A673 (cell line): ENCODE results near the gene ARHGAP30. TPM values are rescaled to one million over a fixed set of nuclear protein-coding genes. Genes with fewer than 3 reads are reported as not detected.

Experiments
- BruUV-seq: library from RNA; stranded (reverse); fragments of 400-500 nt; replicated peaks from 2 replicates; lab custom pipeline; 2021; lab: Mats Ljungman, UMichigan
- CTCF ChIA-PET: fragments of 300-600 bp; sonication (Branson Sonifier 250); formaldehyde crosslinking; loops from one replicate; lab custom pipeline; 2022; ENCODE audit warnings: antibody characterized with exemption; lab: Charles Lee
- POLR2A ChIA-PET: fragments of 300-600 bp; sonication (Branson Sonifier 250); formaldehyde crosslinking; loops from one replicate; lab custom pipeline; 2022; ENCODE audit warnings: antibody characterized with exemption; ENCODE audit not compliant: low non-redundant PET; lab: Charles Lee
- DNase-seq: peaks from one replicate; pipeline ENCODE4 v3.0.0-alpha.2; 2015; ENCODE audit warnings: low spot score
- H3K27ac ChIP-seq: fragments of 200-600 bp; sonication (generic); 2 replicates; pipeline ENCODE4 v1.5.1; 2016; ENCODE audit warnings: mixed run types, low read depth, mild to moderate bottlenecking, mixed read lengths, antibody characterized with exemption, low read length; ENCODE audit not compliant: poor library complexity, severe bottlenecking
- H3K27me3 ChIP-seq: fragments of 200-600 bp; sonication (generic); replicated peaks from 2 replicates; pipeline ENCODE4 v1.6.1; 2017; ENCODE audit warnings: mixed run types, low read depth, mild to moderate bottlenecking, mixed read lengths, antibody characterized with exemption, low read length; ENCODE audit not compliant: insufficient read depth, poor library complexity
- H3K36me3 ChIP-seq: fragments of 200-600 bp; sonication (generic); 2 replicates; pipeline ENCODE4 v1.6.1; 2016; ENCODE audit warnings: mixed run types, mild to moderate bottlenecking, mixed read lengths, antibody characterized with exemption, low read length; ENCODE audit not compliant: insufficient read depth, poor library complexity, severe bottlenecking
- H3K4me1 ChIP-seq: fragments of 200-600 bp; sonication (generic); 2 replicates; pipeline ENCODE4 v1.6.1; 2017; ENCODE audit warnings: mixed run types, mild to moderate bottlenecking, mixed read lengths, antibody characterized with exemption, low read length; ENCODE audit not compliant: insufficient read depth, poor library complexity, severe bottlenecking
- H3K4me3 ChIP-seq: fragments of 200-600 bp; sonication (generic); 2 replicates; pipeline ENCODE4 v1.5.1; 2016; ENCODE audit warnings: low read depth, mixed run types, mild to moderate bottlenecking, mixed read lengths, low read length; ENCODE audit not compliant: poor library complexity, severe bottlenecking
- H3K9me3 ChIP-seq: fragments of 200-600 bp; sonication (generic); 2 replicates; pipeline ENCODE4 v1.6.1; 2016; ENCODE audit warnings: mixed run types, low read depth, mild to moderate bottlenecking, mixed read lengths, antibody characterized with exemption, low read length; ENCODE audit not compliant: poor library complexity, severe bottlenecking
- EZH2 ChIP-seq: fragments of 200-600 bp; sonication (generic); IDR thresholded peaks from 2 replicates; pipeline ENCODE4 v1.6.1; 2017; ENCODE audit warnings: borderline replicate concordance, low read depth, mild to moderate bottlenecking, mixed read lengths, antibody characterized with exemption, low read length; ENCODE audit not compliant: poor library complexity, severe bottlenecking
- intact Hi-C: fragments of 100-400 bp; cut with micrococcal nuclease; formaldehyde crosslinking; loops from one replicate; pipeline ENCODE4 v1.10.0; 2022; ENCODE audit not compliant: unreplicated experiment
- total RNA-seq: library from RNA; stranded (reverse); gene quantifications from 2 replicates; pipeline ENCODE4 v1.2.3, GENCODE V29; 2021
- TF ChIP-seq, protein P1 (sequence below): fragments of 300-800, 200-600 bp; sonication (generic); conservative IDR thresholded peaks from 2 replicates; pipeline ENCODE4 v1.5.1; 2017; ENCODE audit warnings: low read depth, mild to moderate bottlenecking, antibody characterized with exemption, low read length, moderate library complexity, mixed read lengths

Gene ARHGAP30
- total RNA-seq, 1 experiment from 2014 or later: not detected

DNA sequence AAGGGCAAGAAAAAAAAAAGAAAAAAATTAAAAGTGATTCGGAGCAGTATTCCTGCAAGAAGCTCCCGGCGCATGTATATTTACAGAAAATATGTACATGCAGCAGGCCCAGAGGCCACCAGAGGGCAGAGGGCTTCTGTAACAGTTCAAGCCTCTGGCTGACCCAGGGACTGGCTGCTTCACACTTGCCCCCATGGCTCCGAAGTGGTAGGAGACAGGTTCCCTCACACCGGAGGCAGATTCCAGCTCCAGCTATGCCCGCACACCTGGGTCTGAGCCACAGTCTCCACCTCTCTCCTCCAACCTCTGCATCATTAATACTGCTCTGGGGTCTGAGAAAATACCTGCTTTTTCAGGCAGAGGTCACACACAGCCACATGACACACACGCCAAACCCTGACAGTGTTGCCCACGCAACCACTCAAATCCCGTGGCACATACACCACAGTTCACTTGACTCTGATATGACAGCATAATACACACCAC lies 2.2 kb upstream of the ARHGAP30 start:
- Histone ChIP-seq H3K36me3 (no peaks in the 10 kb centered on the region), H3K27me3 (no peaks in the 10 kb centered on the region), H3K4me3 (no peak overlapping the region), H3K4me1 (no peaks in the 10 kb centered on the region), H3K9me3 (no peaks in the 10 kb centered on the region), H3K27ac (no peak overlapping the region)
- intact Hi-C loops: no loop called here
- POLR2A ChIA-PET: no interaction called here
- DNase-seq: no peak
- TF ChIP-seq, protein P1, sequence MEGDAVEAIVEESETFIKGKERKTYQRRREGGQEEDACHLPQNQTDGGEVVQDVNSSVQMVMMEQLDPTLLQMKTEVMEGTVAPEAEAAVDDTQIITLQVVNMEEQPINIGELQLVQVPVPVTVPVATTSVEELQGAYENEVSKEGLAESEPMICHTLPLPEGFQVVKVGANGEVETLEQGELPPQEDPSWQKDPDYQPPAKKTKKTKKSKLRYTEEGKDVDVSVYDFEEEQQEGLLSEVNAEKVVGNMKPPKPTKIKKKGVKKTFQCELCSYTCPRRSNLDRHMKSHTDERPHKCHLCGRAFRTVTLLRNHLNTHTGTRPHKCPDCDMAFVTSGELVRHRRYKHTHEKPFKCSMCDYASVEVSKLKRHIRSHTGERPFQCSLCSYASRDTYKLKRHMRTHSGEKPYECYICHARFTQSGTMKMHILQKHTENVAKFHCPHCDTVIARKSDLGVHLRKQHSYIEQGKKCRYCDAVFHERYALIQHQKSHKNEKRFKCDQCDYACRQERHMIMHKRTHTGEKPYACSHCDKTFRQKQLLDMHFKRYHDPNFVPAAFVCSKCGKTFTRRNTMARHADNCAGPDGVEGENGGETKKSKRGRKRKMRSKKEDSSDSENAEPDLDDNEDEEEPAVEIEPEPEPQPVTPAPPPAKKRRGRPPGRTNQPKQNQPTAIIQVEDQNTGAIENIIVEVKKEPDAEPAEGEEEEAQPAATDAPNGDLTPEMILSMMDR: peak; percentile 33; the same call in 1 of the 2 replicates
- no peak for TF ChIP-seq EZH2
- CTCF ChIA-PET: interaction anchor here (0.6 kb wide), 1 partner anchor 230 kb away, joined by 3 read pairs; no protein-coding TSS in a partner anchor
- no TSS peak for BruUV-seq

DNA sequence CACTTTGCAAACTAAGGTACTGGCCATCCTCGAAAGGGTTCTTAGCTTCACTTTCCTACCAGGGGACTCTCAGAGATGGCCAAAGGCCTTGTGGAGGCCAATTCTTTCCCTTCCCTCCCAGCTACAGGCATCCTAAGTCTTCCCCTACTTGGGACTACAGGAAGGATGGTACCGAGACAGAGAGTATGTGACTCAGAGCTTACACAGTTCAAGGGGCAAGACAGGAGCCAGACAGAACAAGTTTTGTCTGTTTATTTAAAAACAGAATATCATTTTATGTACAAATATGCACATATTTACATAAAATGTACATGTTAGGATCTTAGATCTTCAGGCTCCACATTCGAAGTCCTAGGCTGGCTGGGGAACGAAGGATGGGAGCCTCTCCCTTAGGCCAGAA lies 1.1 kb upstream of the ARHGAP30 start:
- H3K36me3 ChIP-seq: no peaks in the 10 kb centered on the region
- DNase-seq: no peak
- POLR2A ChIA-PET: interaction anchor here (0.6 kb wide), 1 partner anchor 308 kb away, joined by 5 read pairs; no protein-coding TSS in a partner anchor
- intact Hi-C loops: no loop called here
- no peaks in the 10 kb centered on the region for H3K27me3 ChIP-seq
- H3K4me3 ChIP-seq: no peak overlapping the region
- CTCF ChIA-PET: no interaction called here
- BruUV-seq: no TSS peak
- no peak for TF ChIP-seq EZH2
- TF ChIP-seq, protein P1: no peak
- no peaks in the 10 kb centered on the region for H3K4me1 ChIP-seq
- no peak overlapping the region for H3K27ac ChIP-seq
- no peaks in the 10 kb centered on the region for H3K9me3 ChIP-seq

DNA sequence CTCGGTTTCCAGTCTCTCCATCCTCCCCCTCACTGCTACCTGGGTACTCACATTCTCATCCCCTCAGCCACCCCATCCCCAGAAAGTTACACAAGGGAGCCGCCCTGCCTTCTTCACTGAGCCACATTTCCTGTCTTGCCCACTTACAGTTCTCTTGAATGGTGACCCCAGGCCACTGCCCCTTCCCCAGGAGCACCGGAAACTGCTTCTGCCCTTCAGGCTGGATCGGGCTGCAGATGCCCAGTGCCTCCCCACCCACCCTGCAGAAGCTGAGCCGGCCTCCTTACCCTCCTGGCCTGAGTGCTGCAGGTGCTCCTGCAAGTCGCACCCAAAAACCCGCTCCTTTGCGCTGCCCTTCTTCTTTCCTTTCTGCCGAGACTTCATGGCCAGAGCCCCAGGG lies 450 bp downstream of the ARHGAP30 start:
- POLR2A ChIA-PET: no interaction called here
- DNase-seq: no peak
- intact Hi-C loops: no loop called here

More for the DNA sequence above, 450 bp downstream of the ARHGAP30 start:
- H3K27me3 ChIP-seq: peaks cover 5% of the 10 kb centered on the region
- no peaks in the 10 kb centered on the region for H3K4me1 ChIP-seq
- no peak overlapping the region for H3K4me3 ChIP-seq
- no peak for TF ChIP-seq EZH2
- TF ChIP-seq, protein P1: no peak
- no peak overlapping the region for H3K27ac ChIP-seq
- CTCF ChIA-PET: interaction anchor here (1.0 kb wide), 1 partner anchor 29 kb away, joined by 3 read pairs; no protein-coding TSS in a partner anchor
- no TSS peak for BruUV-seq
- H3K36me3 ChIP-seq: no peaks in the 10 kb centered on the region
- H3K9me3 ChIP-seq: no peaks in the 10 kb centered on the region
